Measurements from ENCODE around the gene HOMEZ.

HOMEZ gene

DNA sequence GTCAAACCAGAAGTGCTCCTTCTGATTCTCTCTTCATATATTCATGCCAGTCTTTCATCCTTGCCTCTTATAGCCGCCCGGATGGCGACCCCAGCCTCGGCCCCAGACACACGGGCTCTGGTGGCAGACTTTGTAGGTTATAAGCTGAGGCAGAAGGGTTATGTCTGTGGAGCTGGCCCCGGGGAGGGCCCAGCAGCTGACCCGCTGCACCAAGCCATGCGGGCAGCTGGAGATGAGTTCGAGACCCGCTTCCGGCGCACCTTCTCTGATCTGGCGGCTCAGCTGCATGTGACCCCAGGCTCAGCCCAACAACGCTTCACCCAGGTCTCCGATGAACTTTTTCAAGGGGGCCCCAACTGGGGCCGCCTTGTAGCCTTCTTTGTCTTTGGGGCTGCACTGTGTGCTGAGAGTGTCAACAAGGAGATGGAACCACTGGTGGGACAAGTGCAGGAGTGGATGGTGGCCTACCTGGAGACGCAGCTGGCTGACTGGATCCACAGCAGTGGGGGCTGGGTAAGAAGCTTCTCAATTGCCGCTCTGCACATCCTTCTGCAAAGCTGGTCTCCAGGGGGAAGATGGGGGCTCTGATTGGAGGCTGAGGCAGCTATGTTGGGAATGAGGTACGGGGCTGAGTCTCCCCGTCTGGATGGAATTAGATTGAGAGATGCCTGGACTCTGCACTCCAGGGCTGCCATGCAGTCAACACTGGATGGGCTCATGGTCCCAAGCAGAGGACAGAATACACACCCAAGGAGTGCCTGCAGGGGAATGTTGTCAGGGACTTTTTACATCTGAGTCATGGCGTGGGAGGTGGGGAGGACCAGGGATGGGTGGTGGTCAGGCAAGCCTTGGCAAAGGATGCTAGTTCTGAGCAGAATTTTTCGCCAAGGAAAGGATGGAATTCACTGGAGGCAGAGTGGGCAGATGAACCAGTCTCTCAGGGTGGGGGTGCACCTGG lies 22.0 kb upstream of the HOMEZ start:
- TF ChIP-seq POU2F2 (IDR thresholded peaks at IDR 0.05; ENCODE audit: low read depth, low read length) (no peak), PAX5 (IDR thresholded peaks at IDR 0.05; ENCODE audit: insufficient read depth, low read length, severe bottlenecking) (no peak), SPI1 (IDR thresholded peaks at IDR 0.05; ENCODE audit: low read depth, low read length) (no peak), POLR2A (IDR thresholded peaks at IDR 0.05; ENCODE audit: low read depth, low read length) (no peak), POLR2AphosphoS5 (IDR thresholded peaks at IDR 0.05; ENCODE audit: low read depth, low read length) (no peak), TAF1 (IDR thresholded peaks at IDR 0.05; ENCODE audit: low read depth, low read length) (no peak)
- FAIRE-seq (no peak), DNase-seq (ENCODE audit: insufficient read length, low spot score) (no peak)

DNA sequence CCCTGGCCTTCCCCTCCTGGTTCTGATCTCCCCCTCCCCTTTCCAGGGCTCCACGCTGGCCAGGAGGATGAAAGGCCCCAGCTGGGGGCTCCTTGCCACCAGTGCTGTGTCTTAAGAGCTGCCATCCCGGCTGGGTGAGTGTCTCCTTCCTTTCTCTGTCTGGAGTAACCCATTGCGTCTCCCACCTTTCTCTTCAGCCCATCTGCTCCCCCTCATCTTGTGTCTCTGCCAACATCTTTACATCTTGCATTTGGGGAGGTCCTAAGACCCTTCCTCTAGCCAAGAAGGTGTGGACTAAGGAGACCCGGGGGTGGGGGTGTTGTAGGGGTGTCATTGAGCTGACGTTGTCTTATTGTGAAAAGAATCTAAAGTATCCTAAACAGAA lies 21.2 kb upstream of the HOMEZ start:
- FAIRE-seq = no peak
- TF ChIP-seq POLR2A (IDR thresholded peaks at IDR 0.05; ENCODE audit: low read depth, low read length) (no peak), SPI1 (IDR thresholded peaks at IDR 0.05; ENCODE audit: low read depth, low read length) (no peak), POU2F2 (IDR thresholded peaks at IDR 0.05; ENCODE audit: low read depth, low read length) (no peak), POLR2AphosphoS5 (IDR thresholded peaks at IDR 0.05; ENCODE audit: low read depth, low read length) (no peak), PAX5 (IDR thresholded peaks at IDR 0.05; ENCODE audit: insufficient read depth, low read length, severe bottlenecking) (no peak), TAF1 (IDR thresholded peaks at IDR 0.05; ENCODE audit: low read depth, low read length) (no peak)
- no peak for DNase-seq (ENCODE audit: insufficient read length, low spot score)

DNA sequence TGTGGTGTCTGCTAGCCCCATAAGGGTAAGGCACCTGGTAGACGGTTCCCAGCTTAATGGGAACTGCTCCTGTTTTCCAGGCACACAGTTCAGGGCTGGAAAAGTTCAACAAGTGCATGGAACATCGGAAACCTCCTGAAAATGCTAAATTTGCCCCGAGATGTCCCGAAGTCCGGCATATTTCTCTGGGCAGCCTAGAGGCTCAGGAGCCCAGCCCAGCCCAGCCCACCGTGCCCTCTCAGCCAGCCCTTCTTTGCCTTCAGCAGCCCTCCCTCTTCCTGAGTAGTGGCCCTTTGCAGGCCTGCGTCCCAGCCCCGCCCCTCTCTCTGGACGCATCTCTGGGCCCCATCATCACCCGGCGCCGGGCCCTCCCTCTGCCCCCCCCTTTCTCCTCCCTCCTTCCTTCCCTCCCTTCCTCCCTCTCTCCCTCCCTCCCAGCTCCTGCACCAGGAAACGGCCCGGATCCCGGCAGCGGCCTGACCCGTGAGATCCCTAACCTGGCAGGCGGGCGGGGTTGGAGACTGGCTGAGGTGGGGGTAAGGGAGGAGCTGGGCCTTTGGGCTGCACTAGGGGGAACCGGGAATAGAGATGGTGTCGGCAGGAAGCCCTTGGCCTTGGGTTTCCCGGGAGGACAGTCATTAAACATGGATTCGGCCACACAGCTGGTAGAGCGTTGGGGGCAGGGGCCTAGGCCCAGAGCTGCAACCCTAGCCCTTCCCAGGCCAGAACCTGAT lies 20.6 kb upstream of the HOMEZ start, which contains the start of gene BCL2L2:
Gene BCL2L2 (plus strand): TSS at position 422 of the 734 bp plus-strand sequence. CDS start 935 bp downstream, outside the sequence.
- TF ChIP-seq POU2F2 (IDR thresholded peaks at IDR 0.05; ENCODE audit: low read depth, low read length) (0 out of 2 replicates have a peak, but pooled peaks have one; percentile 19), POLR2A (IDR thresholded peaks at IDR 0.05; ENCODE audit: low read depth, low read length) (peak; percentile 73), PAX5 (IDR thresholded peaks at IDR 0.05; ENCODE audit: insufficient read depth, low read length, severe bottlenecking) (no peak), POLR2AphosphoS5 (IDR thresholded peaks at IDR 0.05; ENCODE audit: low read depth, low read length) (peak; percentile 75), SPI1 (IDR thresholded peaks at IDR 0.05; ENCODE audit: low read depth, low read length) (no peak), TAF1 (IDR thresholded peaks at IDR 0.05; ENCODE audit: low read depth, low read length) (no peak; the same call in 1 of the 2 replicates)
- DNase-seq (ENCODE audit: insufficient read length, low spot score) (peak; percentile 69), FAIRE-seq (peak; percentile 60)

DNA sequence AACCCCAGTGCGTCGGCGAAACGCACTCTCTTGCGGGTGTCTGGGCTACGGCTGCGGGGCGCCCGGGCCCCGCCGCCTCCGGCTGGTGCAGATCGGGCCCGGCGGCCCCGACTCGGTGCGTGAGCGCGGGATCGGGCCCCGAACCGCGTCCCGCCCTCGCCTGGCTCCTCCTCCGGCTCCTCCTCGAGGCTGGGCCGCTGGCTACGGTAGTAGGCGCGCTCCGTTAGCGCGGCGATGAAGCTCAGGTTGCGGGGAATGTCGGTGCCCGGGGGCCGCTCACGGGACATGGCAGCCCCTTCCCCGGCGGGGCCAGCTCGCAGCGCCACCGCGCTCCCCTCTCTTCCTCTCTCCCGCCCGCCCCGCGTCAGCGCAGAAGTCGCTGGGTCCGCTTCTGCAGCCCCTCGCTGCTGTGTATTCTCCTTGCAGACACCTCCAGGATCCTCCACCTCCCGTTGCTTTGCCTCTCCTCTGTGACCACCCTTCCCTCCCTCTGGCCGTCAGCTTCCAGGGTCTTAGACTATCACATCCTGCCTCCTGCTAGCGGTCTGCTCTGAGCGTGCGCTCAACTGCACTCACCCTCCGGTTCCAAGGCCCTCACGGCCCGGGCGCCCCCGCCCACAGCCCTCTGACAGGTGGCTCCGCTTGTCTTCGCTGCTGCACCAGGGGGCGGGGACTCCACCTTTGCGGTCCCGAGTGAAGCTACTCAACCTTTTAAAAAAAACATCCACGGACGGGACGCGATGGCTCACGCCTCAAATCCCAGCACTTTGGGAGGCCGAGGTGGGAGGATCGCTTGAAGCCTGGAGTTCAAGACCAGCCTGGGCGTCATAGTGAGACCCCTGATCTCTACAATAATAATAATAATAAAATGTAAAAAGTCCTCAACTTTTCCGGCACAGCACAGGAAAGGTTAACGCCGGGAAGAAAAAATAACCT lies 16.6 kb upstream of the HOMEZ start, which contains the start of gene PPP1R3E:
Gene PPP1R3E (minus strand): TSS at position 570 of the 936 bp plus-strand sequence. CDS start 283 bp downstream, at position 287.
- TF ChIP-seq SPI1 (IDR thresholded peaks at IDR 0.05; ENCODE audit: low read depth, low read length) (no peak), POU2F2 (IDR thresholded peaks at IDR 0.05; ENCODE audit: low read depth, low read length) (peak; percentile 51; the same call in 1 of the 2 replicates), POLR2AphosphoS5 (IDR thresholded peaks at IDR 0.05; ENCODE audit: low read depth, low read length) (peak; percentile 83), TAF1 (IDR thresholded peaks at IDR 0.05; ENCODE audit: low read depth, low read length) (peak; percentile 64; the same call in 1 of the 2 replicates), PAX5 (IDR thresholded peaks at IDR 0.05; ENCODE audit: insufficient read depth, low read length, severe bottlenecking) (no peak), POLR2A (IDR thresholded peaks at IDR 0.05; ENCODE audit: low read depth, low read length) (peak; percentile 79)
- DNase-seq (ENCODE audit: insufficient read length, low spot score) (peak; percentile 64), FAIRE-seq (peak; percentile 72)

DNA sequence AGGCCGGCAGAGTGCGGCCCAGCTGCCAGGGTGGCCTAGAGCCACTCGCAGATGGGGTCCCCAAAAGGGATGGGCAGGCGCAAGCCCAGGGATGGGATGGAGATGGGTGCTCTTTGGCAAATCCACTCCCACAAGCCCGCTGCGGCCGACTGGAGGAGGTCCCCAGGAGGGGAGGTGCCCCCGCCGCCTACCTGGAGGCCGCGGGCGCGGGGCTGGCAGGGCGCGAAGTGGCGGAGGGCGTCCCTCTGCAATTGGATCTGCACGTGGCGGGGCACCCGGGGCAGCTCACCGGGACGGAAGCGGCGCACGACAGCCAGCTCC lies 16.0 kb upstream of the HOMEZ start:
- no peak for DNase-seq (ENCODE audit: insufficient read length, low spot score)
- no peak for FAIRE-seq
- TF ChIP-seq TAF1 (IDR thresholded peaks at IDR 0.05; ENCODE audit: low read depth, low read length) (peak; percentile 44; the same call in 1 of the 2 replicates), POU2F2 (IDR thresholded peaks at IDR 0.05; ENCODE audit: low read depth, low read length) (no peak), PAX5 (IDR thresholded peaks at IDR 0.05; ENCODE audit: insufficient read depth, low read length, severe bottlenecking) (no peak), SPI1 (IDR thresholded peaks at IDR 0.05; ENCODE audit: low read depth, low read length) (no peak), POLR2A (IDR thresholded peaks at IDR 0.05; ENCODE audit: low read depth, low read length) (peak; percentile 82), POLR2AphosphoS5 (IDR thresholded peaks at IDR 0.05; ENCODE audit: low read depth, low read length) (no peak)

DNA sequence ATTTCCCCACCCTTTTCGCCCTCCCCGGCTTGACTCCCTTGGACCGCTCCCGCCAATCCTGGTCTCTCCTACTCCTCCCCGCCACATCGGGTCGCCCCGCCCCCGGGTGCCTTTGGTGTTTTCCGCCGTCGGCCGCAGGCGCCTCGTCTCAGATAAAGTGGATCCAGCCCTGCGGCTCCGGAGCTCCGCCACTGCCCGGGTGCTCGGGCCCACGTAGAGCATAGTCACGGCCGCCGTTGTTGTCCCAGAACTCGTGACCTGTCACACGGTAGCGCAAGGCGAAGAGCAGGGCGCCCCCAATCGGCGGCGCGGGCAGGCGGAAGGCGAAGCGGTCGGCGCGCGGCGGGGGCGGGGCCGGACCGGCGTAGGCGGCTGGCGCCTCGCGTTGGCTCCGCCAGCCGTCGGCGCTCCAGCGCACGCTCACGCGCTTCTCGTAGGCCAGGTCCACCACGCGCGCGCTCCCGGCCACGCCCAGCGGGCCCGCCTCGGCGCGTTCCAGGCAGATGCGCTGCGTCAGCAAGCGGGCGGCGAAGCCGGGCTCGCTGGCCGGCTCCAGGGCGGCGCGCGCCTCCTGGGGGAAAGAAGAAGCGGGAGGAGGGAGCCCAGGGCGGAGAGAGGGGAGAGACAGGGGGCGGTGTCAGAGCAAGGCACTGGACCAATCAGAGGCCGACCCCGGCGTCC lies 15.5 kb upstream of the HOMEZ start:
- peak; percentile 61; the same call in 1 of the 2 replicates for TF ChIP-seq TAF1 (IDR thresholded peaks at IDR 0.05; ENCODE audit: low read depth, low read length)
- TF ChIP-seq POU2F2 (IDR thresholded peaks at IDR 0.05; ENCODE audit: low read depth, low read length) = no peak
- peak; percentile 59 for TF ChIP-seq PAX5 (IDR thresholded peaks at IDR 0.05; ENCODE audit: insufficient read depth, low read length, severe bottlenecking)
- FAIRE-seq (peak; percentile 97), DNase-seq (ENCODE audit: insufficient read length, low spot score) (peak; percentile 96)

DNA sequence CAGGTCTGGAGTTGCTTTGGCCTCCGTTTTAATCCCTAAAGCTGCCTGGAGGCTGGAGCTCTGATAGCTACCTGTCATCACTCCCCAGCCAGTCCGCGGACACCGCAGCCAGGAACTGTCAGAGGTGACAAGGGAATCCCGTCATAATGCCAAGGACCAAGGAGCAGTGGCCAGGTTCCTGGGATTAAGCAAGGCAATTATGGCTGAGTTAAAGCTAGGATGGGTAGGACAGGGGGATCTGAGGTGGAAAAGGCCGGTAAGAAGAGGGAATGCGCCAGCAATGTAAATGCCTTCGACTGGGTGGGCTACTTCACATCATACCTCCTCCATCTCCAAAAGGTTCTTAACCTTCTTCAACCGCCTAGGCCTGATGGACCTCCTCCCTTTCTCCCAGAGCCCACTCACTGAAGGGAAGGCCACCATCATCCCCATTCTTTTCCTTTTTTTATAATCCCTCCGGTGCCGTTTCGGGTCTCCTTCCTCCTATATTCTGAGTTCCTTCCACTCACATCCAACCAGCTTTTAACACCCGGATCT lies 14.8 kb upstream of the HOMEZ start:
- FAIRE-seq (no peak), DNase-seq (ENCODE audit: insufficient read length, low spot score) (no peak)
- TF ChIP-seq POLR2AphosphoS5 (IDR thresholded peaks at IDR 0.05; ENCODE audit: low read depth, low read length) = 0 out of 2 replicates have a peak, but pooled peaks have one; percentile 30
- TF ChIP-seq SPI1 (IDR thresholded peaks at IDR 0.05; ENCODE audit: low read depth, low read length) = no peak
- TF ChIP-seq POLR2A (IDR thresholded peaks at IDR 0.05; ENCODE audit: low read depth, low read length) = peak; percentile 44; the same call in 1 of the 2 replicates

All from GM12891 (cell line).